K562 (cell line): ENCODE results near the gene MAS1L. TPM values are rescaled to one million over a fixed set of nuclear protein-coding genes. Genes with fewer than 3 reads are reported as not detected.

ENCODE experiments used
- ATF7 ChIP-seq: fragments of 450-650 bp; IDR thresholded peaks from 2 replicates; pipeline ENCODE4 v1.7.1; 2014; ENCODE audit warnings: mild to moderate bottlenecking, moderate library complexity
- DPF2 ChIP-seq: fragments of 450-650 bp; IDR thresholded peaks from 2 replicates; pipeline ENCODE4 v1.6.1; 2016
- ELF4 ChIP-seq: fragments of 450-650 bp; formaldehyde crosslinking; IDR thresholded peaks from 2 replicates; pipeline ENCODE4 v1.4.0; 2022; ENCODE audit warnings: missing genetic modification characterization
- HCFC1 ChIP-seq: IDR thresholded peaks from 2 replicates; pipeline ENCODE4 v1.6.1; 2012; ENCODE audit warnings: low read depth, low read length, improper control_type of control experiment
- HOXB6 ChIP-seq: fragments of 250-450 bp; sonication (Bioruptor Pico); IDR thresholded peaks from 2 replicates; pipeline ENCODE4 v1.5.1; 2022; ENCODE audit warnings: mild to moderate bottlenecking, borderline replicate concordance
- SIN3A ChIP-seq, 2 experiments: fragments of 150-350 bp in 1 of 2; IDR thresholded peaks; 2 replicates each; pipeline ENCODE4 v1.6.1; 2011 to 2016; ENCODE audit warnings: borderline replicate concordance in 2 of 2, low read depth in 2 of 2, low read length in 2 of 2, mild to moderate bottlenecking in 2 of 2, moderate library complexity in 2 of 2; ENCODE audit not compliant: control insufficient read depth in 1 of 2
- SMARCA4 ChIP-seq: fragments of 450-650 bp; IDR thresholded peaks from 2 replicates; pipeline ENCODE4 v1.6.1; 2016
- ZNF584 ChIP-seq: fragments of 200-800 bp; sonication (Bioruptor generic); IDR thresholded peaks from 2 replicates; pipeline ENCODE4 v1.6.1; 2016; ENCODE audit warnings: low read depth, mild to moderate bottlenecking, missing genetic modification characterization, missing compliant biosample characterization
- ZNF75A ChIP-seq: fragments of 450-650 bp; formaldehyde crosslinking; IDR thresholded peaks from 2 replicates; pipeline ENCODE4 v1.4.0; 2020; ENCODE audit warnings: mild to moderate bottlenecking
- ZNF764 ChIP-seq: fragments of 250-450 bp; sonication (Bioruptor Pico); IDR thresholded peaks from 2 replicates; pipeline ENCODE4 v1.4.0; 2020; ENCODE audit warnings: low read depth, mild to moderate bottlenecking, moderate library complexity
- polyA plus RNA-seq, 8 experiments: library from polyadenylated mRNA; depleted of rRNA in 4 of 8; stranded (reverse) in 5 of 8; unstranded in 3 of 8; fragments of >200 nt; fragmentation: Nextera tagmentation in 2 of 8; fragmentation: Illumina TruSeq in 1 of 8; extraction: Ambion mirVana in 2 of 8; extraction: Trizol in 1 of 8; gene quantifications; 2 replicates each; pipeline versions ENCODE4 v1.2.1 to v1.2.3, GENCODE V29; 2011 to 2014; ENCODE audit warnings: inconsistent platforms in 1 of 8, missing spikeins in 1 of 8
- total RNA-seq, 7 experiments: library from RNA; depleted of rRNA in 6 of 7; stranded (reverse); fragments of >200 nt in 6 of 7; fragmentation: Illumina TruSeq in 2 of 7; extraction: Trizol in 2 of 7; gene quantifications; 2 replicates each; pipeline versions ENCODE4 v1.2.1 to v1.2.3, GENCODE V29; 2011 to 2021; ENCODE audit warnings: low replicate concordance in 1 of 7
- TF ChIP-seq, protein P1 (sequence below): fragments of 450-650 bp; IDR thresholded peaks from 2 replicates; pipeline ENCODE4 v1.6.1; 2016; ENCODE audit warnings: mild to moderate bottlenecking
- TF ChIP-seq, protein P2 (sequence below): sonication (generic); formaldehyde crosslinking; IDR thresholded peaks from 2 replicates; pipeline ENCODE4 v1.8.0; 2022; ENCODE audit warnings: mild to moderate bottlenecking, missing genetic modification reagents, borderline replicate concordance
- TF ChIP-seq, protein P3 (sequence below): fragments of 250-450 bp; sonication (Bioruptor Pico); IDR thresholded peaks from 2 replicates; pipeline ENCODE4 v1.6.1; 2021; ENCODE audit warnings: mild to moderate bottlenecking
- TF ChIP-seq, protein P4 (sequence below): conservative IDR thresholded peaks from 2 replicates; pipeline ENCODE4 v1.6.1; 2011; ENCODE audit warnings: low read depth, mild to moderate bottlenecking, low read length; ENCODE audit not compliant: control insufficient read depth
- TF ChIP-seq, protein P5 (sequence below): fragments of 150-350 bp; conservative IDR thresholded peaks from 2 replicates; pipeline ENCODE4 v1.6.1; 2014; ENCODE audit warnings: low read length
- TF ChIP-seq, protein P6 (sequence below): fragments of 250-450 bp; sonication (Bioruptor Pico); IDR thresholded peaks from 2 replicates; pipeline ENCODE4 v1.5.0; 2021

The MAS1L gene
- total and polyA plus RNA-seq, 9 of the 15 experiments (the other 6 are each of a cell fraction or from before 2014, with no cell fraction given), result not detected

DNA sequence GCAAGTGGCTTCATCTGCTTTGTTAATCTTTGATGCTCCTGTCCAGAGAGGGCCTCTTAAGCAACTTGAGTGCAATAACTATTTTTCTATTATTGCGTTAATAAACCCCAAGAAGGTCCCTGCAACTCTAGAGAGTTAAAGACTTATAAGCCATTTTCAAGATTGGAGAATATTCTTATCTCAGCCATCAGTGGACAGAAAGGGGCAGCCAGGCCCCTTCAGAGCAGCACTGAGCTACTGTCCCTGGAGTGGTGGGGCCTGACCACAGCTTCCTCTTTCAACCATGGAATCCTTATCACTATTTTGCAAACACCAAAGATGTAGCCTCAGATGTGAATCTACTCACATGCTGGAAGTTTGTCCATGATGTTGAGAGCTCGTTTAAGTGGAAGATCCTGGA, 2.8 kb upstream of the MAS1L start (continued):
- TF ChIP-seq HOXB6 (CRISPR knock-in tag) (no peak), SIN3A (IDR thresholded peaks at IDR 0.05; ENCODE audit: borderline replicate concordance in 2 of 2, control insufficient read depth in 1 of 2, low read depth in 2 of 2, low read length in 2 of 2) (no peak), ZNF75A (CRISPR knock-in tag) (no peak), ATF7 (peak; percentile 27; the same call in 1 of the 2 replicates), DPF2 (peak; percentile 39; the same call in 1 of the 2 replicates), SMARCA4 (peak; percentile 75; the same call in 1 of the 2 replicates), ELF4 (CRISPR knock-in tag) (0 out of 2 replicates have a peak, but pooled peaks have one; percentile 47), ZNF584 (CRISPR knock-in tag) (peak; percentile 67; the same call in 1 of the 2 replicates), ZNF764 (CRISPR knock-in tag) (no peak), HCFC1 (no peak)
- TF ChIP-seq, protein P1, sequence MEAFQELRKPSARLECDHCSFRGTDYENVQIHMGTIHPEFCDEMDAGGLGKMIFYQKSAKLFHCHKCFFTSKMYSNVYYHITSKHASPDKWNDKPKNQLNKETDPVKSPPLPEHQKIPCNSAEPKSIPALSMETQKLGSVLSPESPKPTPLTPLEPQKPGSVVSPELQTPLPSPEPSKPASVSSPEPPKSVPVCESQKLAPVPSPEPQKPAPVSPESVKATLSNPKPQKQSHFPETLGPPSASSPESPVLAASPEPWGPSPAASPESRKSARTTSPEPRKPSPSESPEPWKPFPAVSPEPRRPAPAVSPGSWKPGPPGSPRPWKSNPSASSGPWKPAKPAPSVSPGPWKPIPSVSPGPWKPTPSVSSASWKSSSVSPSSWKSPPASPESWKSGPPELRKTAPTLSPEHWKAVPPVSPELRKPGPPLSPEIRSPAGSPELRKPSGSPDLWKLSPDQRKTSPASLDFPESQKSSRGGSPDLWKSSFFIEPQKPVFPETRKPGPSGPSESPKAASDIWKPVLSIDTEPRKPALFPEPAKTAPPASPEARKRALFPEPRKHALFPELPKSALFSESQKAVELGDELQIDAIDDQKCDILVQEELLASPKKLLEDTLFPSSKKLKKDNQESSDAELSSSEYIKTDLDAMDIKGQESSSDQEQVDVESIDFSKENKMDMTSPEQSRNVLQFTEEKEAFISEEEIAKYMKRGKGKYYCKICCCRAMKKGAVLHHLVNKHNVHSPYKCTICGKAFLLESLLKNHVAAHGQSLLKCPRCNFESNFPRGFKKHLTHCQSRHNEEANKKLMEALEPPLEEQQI, result no peak
- TF ChIP-seq, protein P2, sequence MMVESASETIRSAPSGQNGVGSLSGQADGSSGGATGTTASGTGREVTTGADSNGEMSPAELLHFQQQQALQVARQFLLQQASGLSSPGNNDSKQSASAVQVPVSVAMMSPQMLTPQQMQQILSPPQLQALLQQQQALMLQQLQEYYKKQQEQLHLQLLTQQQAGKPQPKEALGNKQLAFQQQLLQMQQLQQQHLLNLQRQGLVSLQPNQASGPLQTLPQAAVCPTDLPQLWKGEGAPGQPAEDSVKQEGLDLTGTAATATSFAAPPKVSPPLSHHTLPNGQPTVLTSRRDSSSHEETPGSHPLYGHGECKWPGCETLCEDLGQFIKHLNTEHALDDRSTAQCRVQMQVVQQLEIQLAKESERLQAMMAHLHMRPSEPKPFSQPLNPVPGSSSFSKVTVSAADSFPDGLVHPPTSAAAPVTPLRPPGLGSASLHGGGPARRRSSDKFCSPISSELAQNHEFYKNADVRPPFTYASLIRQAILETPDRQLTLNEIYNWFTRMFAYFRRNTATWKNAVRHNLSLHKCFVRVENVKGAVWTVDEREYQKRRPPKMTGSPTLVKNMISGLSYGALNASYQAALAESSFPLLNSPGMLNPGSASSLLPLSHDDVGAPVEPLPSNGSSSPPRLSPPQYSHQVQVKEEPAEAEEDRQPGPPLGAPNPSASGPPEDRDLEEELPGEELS, result no peak
- TF ChIP-seq, protein P3, sequence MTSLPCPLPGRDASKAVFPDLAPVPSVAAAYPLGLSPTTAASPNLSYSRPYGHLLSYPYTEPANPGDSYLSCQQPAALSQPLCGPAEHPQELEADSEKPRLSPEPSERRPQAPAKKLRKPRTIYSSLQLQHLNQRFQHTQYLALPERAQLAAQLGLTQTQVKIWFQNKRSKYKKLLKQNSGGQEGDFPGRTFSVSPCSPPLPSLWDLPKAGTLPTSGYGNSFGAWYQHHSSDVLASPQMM, result no peak
- TF ChIP-seq, protein P4, sequence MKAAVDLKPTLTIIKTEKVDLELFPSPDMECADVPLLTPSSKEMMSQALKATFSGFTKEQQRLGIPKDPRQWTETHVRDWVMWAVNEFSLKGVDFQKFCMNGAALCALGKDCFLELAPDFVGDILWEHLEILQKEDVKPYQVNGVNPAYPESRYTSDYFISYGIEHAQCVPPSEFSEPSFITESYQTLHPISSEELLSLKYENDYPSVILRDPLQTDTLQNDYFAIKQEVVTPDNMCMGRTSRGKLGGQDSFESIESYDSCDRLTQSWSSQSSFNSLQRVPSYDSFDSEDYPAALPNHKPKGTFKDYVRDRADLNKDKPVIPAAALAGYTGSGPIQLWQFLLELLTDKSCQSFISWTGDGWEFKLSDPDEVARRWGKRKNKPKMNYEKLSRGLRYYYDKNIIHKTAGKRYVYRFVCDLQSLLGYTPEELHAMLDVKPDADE, result no peak
- TF ChIP-seq, protein P5, sequence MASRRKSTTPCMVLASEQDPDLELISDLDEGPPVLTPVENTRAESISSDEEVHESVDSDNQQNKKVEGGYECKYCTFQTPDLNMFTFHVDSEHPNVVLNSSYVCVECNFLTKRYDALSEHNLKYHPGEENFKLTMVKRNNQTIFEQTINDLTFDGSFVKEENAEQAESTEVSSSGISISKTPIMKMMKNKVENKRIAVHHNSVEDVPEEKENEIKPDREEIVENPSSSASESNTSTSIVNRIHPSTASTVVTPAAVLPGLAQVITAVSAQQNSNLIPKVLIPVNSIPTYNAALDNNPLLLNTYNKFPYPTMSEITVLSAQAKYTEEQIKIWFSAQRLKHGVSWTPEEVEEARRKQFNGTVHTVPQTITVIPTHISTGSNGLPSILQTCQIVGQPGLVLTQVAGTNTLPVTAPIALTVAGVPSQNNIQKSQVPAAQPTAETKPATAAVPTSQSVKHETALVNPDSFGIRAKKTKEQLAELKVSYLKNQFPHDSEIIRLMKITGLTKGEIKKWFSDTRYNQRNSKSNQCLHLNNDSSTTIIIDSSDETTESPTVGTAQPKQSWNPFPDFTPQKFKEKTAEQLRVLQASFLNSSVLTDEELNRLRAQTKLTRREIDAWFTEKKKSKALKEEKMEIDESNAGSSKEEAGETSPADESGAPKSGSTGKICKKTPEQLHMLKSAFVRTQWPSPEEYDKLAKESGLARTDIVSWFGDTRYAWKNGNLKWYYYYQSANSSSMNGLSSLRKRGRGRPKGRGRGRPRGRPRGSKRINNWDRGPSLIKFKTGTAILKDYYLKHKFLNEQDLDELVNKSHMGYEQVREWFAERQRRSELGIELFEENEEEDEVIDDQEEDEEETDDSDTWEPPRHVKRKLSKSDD, result no peak
- TF ChIP-seq, protein P6, sequence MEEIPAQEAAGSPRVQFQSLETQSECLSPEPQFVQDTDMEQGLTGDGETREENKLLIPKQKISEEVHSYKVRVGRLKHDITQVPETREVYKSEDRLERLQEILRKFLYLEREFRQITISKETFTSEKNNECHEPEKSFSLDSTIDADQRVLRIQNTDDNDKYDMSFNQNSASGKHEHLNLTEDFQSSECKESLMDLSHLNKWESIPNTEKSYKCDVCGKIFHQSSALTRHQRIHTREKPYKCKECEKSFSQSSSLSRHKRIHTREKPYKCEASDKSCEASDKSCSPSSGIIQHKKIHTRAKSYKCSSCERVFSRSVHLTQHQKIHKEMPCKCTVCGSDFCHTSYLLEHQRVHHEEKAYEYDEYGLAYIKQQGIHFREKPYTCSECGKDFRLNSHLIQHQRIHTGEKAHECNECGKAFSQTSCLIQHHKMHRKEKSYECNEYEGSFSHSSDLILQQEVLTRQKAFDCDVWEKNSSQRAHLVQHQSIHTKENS (CRISPR knock-in tag), result no peak
